LNCaP clone FGC (cell line): ENCODE measurements around the gene SMARCA4.
"Not testable (repeated sequence)": the region's sequence is repeated elsewhere in the genome, so short reads cannot be mapped to it uniquely, and the experiment has no call there.

Experiments used
- DNase-seq: peaks from one replicate; pipeline ENCODE4 v3.0.0-alpha.2; 2011; ENCODE audit warnings: low read depth
- H3K4me3 ChIP-seq: 2 replicates; pipeline ENCODE4 v1.5.1; 2011; ENCODE audit warnings: mild to moderate bottlenecking, low read depth, low read length, control low read depth
- TF ChIP-seq, protein P1 (sequence below): IDR thresholded peaks from 2 replicates; pipeline ENCODE4 v1.5.1; 2012; ENCODE audit warnings: mild to moderate bottlenecking; ENCODE audit not compliant: control insufficient read depth, insufficient read depth; ENCODE audit errors: extremely low read depth

Gene SMARCA4

DNA sequence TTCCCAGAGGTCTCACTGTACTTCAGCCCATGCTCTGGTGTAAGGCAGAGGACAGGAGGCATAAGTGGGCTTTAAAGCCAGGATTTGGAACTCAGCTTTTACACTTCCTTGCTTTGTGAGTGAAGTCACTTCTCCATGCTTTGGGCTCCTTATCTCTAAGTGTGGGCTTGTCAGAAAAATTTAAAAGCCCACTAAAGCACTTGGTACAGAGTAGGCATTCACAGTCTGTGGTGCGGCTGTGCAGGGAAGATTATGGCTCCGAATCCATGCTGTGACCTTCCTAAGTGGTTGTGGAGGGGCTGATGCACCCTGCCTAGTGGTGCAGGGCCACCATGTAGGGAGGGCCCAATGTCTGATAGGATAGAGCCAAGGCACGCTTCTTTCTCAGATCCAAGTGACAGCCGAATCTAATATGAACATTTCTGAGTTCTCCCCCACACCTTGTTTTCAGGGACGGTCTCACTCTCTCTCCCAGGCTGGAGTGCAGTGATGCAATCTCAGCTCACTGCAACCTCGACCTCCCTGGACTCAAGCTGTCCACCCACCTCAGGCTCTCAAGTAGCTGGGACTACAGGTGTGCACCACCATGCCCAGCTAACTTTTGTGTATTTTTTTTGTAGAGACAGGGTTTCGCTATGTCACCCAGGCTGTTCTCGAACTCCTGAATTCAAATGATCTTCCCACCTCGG lies 25.3 kb upstream of the SMARCA4 start:
- no peak overlapping the region for H3K4me3 ChIP-seq
- TF ChIP-seq, protein P1, sequence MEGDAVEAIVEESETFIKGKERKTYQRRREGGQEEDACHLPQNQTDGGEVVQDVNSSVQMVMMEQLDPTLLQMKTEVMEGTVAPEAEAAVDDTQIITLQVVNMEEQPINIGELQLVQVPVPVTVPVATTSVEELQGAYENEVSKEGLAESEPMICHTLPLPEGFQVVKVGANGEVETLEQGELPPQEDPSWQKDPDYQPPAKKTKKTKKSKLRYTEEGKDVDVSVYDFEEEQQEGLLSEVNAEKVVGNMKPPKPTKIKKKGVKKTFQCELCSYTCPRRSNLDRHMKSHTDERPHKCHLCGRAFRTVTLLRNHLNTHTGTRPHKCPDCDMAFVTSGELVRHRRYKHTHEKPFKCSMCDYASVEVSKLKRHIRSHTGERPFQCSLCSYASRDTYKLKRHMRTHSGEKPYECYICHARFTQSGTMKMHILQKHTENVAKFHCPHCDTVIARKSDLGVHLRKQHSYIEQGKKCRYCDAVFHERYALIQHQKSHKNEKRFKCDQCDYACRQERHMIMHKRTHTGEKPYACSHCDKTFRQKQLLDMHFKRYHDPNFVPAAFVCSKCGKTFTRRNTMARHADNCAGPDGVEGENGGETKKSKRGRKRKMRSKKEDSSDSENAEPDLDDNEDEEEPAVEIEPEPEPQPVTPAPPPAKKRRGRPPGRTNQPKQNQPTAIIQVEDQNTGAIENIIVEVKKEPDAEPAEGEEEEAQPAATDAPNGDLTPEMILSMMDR, result no peak
- no peak for DNase-seq

GRCh38 chr19:10936661-10937084 lies 24.2 kb upstream of the SMARCA4 start:
- H3K4me3 ChIP-seq, result no peak overlapping the region
- TF ChIP-seq, protein P1, result peak; percentile 66
- peak; percentile 58 for DNase-seq

- not testable (repeated sequence) for H3K4me3 ChIP-seq, DNase-seq
These were observed 19.2 kb upstream of the SMARCA4 start for GRCh38 chr19:10941649-10942048.

GRCh38 chr19:10943412-10943811 lies 17.4 kb upstream of the SMARCA4 start:
- DNase-seq, H3K4me3 ChIP-seq: not testable (repeated sequence)

GRCh38 chr19:10945264-10945663 lies 15.6 kb upstream of the SMARCA4 start:
- no peak overlapping the region for H3K4me3 ChIP-seq
- TF ChIP-seq, protein P1, result no peak
- no peak for DNase-seq

GRCh38 chr19:10946958-10947657 lies 13.7 kb upstream of the SMARCA4 start:
- H3K4me3 ChIP-seq, result no peak overlapping the region
- TF ChIP-seq, protein P1, result no peak
- DNase-seq, result no peak

GRCh38 chr19:10952809-10953208 lies 8.0 kb upstream of the SMARCA4 start:
- no peak overlapping the region for H3K4me3 ChIP-seq
- TF ChIP-seq, protein P1, result no peak
- peak; percentile 88 for DNase-seq

DNA sequence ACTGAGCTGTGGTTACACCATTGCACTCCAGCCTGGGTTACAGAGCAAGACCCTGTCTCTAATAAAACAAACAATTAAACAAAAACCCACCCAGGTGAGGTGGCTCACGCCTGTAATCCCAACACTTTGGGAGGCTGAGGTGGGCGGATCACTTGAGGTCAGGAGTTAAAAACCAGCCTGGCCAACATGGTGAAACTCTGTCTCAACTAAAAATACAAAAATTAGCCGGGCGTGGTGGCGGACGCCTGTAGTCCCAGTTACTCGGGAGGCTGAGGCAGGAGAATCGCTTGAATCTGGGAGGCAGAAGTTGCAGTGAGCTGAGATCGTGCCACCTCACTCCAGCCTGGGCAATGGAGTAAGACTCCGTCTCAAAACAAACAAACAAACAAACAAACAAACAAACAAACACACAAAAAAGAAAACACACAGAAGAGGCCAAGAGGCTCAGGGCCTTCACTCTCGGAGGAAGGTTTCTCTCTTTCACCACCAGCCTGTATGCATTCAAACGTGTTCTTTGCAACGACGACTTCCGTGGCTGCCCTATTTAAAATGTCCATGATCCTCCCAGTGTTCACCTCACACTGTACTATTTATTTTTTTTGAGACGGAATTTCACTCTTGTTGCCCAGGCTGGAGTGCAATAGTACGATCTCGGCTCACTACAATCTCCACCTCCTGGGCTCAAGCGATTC lies 1.4 kb upstream of the SMARCA4 start:
- peak overlapping the region; percentile 83 for H3K4me3 ChIP-seq
- not testable (repeated sequence) for DNase-seq
